HG03045 (cell line): ENCODE measurements around the gene MT1E.

Experiments
- ATAC-seq: cut with Tn5 transposase; IDR thresholded peaks from one replicate; pipeline ENCODE4 v1.9.1; 2021; ENCODE audit warnings: mild to moderate bottlenecking, moderate library complexity; ENCODE audit not compliant: unreplicated experiment

Gene MT1E

DNA sequence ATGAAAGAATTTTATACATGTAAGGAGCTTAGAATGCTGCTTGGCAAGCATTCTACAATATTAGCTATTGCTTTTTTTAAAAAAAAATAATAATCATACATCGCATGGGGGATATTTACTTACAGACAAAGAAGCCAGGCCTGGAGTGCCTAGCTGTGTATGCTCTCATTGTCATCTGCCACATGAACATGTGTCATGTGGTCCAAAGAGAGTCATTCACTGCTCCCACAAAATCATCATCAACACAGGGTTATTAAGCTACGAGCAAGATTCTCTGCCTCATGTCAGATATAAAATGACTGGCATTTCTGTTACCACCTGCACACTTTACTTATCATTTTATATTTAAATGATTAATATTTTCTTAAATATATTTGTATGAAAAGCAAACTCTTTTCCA, 1.9 kb upstream of the MT1E start:
- no peak for ATAC-seq

DNA sequence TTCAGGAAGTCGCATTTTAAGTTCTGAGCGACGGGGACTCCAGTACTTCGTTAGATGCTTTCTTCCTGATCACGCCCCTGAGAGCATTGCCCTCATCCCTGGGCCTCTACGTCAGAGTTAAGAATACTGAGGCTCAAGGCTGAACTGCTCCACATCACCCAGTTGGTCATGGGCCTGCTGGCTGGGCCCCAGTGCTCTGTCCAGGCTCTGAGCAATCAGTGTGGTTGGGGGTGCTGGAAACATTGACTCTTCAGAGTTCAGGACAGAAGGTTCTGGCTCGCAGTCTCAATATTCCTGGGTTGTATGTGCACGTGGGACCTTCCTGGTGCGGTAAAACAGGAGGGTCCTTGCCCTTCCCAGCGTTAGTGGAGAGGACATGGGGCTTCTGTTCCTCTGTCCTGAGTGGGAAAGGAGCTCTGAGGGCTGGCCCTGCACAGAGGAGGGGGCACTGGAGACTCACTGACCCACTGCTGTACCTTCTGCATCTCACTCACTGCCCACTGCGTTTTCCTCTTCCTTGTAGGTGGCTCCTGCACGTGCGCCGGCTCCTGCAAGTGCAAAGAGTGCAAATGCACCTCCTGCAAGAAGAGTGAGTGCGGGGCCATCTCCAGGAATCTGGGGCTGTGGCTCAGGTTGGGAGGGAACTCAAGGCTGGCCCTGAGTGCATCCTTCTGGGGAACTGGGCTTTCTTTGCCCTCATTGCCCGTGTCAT, 518 bp downstream of the MT1E start:
- no peak for ATAC-seq

DNA sequence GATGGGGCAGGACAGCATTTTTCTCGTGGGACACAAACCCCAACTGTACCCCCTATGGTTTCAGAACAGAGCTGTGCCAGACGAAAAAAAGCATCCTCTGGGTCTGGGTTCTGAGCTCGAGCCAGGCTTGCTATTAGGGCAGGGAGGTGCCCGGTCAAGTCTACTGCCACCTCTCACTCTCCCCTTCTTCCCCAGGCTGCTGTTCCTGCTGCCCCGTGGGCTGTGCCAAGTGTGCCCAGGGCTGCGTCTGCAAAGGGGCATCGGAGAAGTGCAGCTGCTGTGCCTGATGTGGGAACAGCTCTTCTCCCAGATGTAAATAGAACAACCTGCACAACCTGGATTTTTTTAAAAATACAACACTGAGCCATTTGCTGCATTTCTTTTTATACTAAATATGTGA, 1.1 kb downstream of the MT1E start:
- ATAC-seq = no peak

DNA sequence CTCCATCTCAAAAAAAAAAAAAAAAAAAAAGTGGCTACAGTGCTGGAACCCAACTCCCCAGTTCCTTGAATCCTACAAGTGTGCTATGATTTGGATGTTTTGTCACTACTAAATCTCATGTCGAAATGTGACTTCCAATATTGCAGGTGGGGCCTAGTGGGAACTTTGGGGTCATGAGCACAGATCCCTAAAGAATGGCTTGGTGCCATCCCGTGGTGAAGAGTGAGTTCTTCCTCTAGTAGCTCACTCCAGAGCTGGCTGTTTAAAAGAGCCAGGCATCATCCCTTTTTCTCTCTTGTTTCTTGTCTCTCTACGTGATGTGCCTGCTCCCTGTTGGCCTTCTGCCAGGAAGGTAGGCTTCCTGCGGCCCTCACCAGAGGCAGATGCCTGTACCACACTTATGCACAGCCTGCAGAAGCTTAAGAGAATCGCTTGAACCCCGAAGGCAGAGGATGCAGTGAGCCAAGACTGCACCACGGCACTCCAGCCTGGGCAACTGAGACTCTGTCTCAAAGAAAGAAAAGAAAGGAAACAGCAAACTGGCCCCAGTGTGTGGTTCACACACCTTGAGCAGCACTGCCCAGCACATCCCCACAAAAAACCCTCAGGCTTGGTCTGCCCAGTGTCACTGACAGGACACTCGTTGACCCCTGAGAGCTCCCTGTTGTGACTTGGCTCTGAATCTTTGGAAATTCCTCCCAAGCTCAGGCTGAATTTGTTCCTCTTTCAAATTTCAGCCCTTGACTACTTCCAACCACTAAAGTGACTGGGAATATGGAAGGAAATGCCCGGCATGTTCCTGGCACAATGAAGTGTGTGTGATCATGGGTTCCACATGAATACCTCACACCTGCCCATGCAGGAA, 3.1 kb downstream of the MT1E start:
- no peak for ATAC-seq

DNA sequence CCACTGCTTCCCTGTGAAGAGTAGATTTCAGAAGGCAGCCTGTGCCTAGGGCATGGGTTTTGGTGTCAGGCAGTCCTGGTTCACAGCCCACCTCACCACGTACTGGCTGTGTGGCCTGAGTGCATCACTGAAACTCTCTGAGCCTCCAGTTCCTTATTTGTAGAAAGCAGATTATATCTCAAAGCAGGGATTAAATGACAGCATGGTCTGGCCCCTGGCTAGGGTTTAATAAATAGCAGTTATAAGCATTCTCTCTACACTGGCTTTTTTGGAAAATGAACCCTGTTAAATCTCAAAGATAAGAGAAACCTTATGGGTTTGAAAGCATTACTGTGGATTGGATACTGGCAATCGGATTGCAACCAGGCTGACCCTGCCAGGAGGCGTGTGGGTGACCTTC, 4.0 kb downstream of the MT1E start:
- no peak for ATAC-seq

DNA sequence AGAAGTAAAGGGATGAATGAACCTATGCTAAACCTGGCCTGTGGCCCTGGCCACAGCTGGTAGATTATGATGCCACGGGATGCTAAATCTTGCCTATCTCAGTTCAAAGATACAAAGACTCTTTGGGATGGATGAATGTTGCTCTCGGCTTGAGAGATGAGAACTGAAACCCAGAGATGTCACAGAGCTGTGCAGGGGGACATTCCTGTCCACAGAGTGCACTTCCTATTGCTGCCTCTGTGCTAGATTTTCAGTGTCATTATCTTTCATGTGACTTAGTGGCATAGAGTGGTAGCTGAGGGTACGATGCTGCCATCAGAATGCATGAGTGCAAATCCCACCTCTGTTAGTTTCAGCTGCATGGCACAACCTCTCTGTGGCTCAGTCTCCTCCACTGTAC, 4.6 kb downstream of the MT1E start:
- peak; percentile 46 for ATAC-seq

DNA sequence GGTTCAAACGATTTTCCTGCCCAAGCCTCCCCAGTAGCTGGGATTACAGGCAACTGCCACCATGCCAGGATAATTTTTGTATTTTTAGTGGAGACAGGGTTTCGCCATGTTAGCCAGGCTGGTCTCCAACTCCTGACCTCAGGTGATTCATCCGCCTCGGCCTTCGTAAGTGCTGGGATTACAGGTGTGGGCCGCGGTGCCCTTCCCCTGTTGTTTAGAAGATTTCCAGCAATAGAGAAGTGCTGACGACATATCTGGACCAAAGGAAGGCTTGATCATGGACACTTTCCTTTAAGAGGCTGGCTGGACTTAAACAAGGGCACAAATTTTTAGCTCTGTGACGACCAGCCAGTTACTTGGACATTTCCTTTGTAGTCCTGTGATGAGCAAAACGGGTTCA, 5.6 kb downstream of the MT1E start:
- ATAC-seq = no peak

DNA sequence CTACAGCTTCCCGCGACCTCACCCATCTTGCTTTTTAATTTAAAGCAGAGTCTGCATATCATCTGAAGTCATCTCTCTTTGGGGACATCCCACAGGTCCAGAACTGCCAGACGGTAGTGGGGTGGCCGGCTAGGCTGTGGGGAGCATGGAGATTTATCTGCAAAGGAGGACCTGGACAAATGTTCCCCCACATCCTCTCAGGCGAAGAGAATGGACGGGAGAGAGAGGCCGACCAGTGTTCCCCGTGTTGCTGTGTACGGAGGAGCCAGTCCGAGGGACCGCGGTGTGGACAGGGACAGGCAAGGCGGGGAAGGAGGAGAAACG, 6.2 kb downstream of the MT1E start:
- no peak for ATAC-seq

DNA sequence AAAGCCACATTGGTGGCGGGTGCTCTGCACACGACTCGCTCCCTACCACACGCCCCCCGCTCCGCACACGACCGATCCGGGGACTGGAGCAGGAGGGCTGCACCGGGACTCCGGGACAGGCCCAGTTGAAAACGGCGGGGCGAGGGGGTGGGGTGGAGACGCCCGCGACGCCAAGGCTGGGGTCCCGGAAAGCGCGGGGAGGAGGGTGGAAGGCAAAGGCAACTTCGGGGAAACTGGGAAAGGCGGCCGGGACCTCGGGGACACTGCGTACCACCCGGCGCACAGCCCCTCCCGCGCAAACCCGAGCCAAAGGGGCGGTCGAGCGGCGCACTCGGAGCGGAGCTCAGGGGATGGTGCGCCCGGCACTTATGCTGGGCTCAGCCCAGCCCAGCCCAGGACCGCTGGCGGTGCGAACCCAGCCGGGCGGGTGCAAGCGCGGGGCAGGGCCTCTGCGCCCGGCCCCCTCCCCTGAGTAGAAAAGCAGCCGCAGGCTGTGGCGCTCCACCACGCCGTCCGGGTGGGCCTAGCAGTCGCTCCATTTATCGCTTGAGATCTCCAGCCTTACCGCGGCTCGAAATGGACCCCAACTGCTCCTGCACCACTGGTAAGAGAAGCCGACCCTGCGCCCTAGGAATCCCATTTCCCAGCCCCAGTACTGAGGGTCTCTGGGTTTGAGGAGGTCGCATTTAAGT, 6.7 kb downstream of the MT1E start, which contains the start of gene MT1M:
Gene MT1M (plus strand): TSS at position 504 of the 692 bp plus-strand sequence. CDS start 73 bp downstream, at position 577.
- ATAC-seq = no peak

DNA sequence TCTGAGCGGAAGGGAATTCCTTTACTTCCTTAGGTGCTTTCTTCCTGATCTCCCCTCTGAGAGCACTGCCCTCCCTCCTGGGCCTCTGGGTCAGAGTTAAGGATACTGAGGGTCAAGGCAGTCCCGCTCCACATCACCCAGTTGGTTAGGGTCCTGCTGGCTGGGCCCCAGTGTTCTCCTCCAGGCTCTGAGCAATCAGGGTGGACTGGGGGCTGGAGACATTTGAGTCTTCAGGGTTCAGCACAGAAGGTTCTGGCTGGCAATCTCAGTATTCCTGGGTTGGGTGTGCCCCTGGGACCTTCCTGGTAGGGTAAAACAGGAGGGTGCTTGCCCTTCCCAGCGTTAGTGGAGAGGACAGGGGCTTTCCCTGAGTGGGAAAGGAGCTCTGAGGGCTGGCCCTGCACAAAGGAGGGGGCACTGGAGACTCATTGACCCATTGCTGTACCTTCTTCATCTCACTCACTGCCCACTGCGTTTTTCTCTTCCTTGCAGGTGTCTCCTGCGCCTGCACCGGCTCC, 7.3 kb downstream of the MT1E start:
- ATAC-seq = no peak

DNA sequence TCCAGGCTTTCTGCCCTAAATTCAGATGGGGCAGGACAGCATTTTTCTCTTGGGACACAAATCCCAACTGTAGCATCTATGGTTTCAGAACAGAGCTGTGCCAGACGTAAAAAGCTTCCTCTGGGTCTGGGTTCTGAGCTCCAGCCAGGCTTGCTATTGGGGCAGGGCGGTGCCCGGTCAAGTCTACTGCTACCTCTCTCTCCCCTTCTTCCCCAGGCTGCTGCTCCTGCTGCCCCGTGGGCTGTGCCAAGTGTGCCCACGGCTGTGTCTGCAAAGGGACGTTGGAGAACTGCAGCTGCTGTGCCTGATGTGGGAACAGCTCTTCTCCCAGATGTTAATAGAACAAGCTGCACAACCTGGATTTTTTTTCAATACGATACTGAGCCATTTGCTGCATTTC, 8.0 kb downstream of the MT1E start:
- ATAC-seq = no peak

DNA sequence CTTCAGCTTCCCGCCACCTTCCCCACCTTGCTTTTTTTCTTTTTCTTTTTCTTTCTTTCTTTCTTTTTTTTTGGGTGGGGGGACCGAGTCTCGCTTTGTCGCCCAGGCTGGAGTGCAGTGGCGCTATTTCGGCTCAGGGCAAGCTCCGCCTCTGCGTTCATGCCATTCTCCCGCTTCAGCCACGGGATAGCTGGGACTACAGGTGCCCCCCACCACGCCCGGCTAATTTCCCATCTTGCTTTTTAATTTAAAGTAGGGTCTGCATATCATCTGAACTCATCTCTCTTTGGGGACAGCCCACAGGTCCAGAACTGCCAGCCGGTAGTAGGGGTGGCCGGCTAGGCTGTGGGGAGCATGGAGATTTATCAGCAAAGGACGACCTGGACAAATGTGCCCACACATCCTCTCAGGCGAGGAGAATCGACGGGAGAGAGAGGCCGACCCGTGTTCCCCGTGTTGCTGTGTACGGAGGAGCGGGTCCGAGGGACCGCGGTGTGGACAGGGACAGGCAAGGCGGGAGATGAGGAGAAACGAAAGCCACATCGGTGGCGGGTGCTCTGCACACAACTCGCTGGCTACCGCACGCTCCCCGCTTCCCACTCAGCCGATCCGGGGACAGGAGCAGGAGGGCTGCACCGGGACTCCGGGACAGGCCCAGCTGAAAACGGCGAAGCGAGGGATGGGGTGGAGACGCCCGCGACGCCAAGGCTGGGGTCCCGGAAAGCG, 9.3 kb downstream of the MT1E start:
- no peak for ATAC-seq

DNA sequence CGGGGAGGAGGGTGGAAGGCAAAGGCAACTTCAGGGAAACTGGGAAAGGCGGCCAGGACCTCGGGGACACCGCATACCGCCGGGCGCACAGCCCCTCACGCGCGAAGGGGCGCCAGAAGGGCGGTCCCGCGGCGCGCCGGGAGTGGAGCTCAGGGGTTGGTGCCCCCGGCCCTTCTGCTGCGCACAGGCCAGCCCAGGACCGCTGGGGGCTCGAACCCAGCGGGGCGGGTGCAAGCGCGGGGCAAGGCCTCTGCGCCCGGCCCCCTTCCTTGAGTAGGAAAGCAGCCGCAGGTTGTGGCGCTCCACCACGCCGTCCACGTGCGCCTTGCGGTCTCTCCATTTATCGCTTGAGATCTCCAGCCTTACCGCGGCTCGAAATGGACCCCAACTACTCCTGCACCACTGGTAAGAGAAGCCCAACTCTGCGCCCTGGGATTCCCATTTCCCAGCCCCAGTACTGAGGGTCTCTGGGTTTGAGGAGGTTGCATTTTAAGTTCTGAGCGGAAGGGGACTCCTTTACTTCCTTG, 9.9 kb downstream of the MT1E start:
- ATAC-seq = no peak

DNA sequence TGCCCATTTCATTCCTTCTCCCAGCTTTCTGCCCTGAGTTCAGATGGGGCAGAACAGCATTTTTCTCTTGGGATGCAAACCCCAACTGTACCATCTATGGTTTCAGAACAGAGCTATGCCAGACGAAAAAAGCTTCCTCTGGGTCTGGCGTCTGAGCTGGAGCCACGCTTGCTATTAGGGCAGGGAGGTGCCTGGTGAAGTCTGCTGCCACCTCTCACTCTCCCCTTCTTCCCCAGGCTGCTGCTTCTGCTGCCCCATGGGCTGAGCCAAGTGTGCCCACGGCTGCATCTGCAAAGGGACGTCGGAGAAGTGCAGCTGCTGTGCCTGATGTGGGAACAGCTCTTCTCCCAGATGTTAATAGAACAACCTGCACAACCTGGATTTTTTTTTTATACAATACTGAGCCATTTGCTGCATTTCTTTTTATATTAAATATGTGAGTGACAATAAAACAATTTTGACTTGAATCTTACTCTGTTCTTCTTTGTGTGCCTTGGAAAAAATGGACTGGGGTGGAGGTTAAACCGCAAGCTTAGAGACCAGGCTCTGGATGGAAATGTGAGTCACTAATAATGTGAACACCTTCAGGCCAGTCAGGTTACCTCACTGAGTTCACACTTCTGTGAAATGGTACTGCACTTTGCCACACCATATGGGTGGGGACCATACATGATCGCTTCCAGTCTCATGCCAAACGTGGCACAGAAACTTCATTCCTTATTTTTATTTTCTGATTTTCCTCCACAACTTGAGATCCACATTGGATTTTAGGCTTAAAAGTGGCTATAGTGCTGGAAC, 11.2 kb downstream of the MT1E start:
- no peak for ATAC-seq

DNA sequence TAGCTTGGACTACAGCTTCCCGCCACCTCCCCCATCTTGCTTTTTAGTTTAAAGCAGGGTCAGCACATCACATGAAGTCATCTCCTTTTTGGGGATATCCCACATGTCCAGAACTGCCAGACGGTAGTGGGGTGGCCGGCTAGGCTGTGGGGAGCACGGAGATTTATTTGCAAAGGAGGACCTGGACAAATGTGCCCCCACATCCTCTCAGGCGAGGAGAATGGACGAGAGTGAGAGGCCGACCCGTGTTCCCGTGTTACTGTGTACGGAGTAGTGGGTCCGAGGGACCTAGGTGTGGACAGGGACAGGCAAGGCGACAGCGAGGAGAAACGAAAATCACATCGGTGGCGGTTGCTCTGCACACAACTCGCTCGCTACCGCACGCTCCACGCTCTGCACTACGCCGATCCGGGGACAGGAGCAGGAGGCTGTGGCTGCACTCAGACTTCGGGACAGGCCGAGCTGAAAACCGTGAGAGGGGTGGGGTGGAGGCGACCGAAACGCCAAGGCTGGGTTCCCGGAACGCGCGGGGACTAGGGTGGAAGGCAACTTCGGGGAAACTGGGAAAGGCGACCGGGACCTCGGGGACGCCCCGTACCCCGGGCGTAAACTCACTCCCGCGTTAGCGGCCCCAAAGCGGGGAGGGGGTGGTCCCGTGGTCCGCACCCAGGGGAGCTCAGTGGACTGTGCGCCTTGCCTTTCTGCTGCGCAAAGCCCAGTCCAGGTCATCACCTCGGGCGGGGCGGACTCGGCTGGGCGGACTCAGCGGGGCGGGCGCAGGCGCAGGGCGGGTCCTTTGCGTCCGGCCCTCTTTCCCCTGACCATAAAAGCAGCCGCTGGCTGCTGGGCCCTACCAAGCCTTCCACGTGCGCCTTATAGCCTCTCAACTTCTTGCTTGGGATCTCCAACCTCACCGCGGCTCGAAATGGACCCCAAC, 12.5 kb downstream of the MT1E start, which contains the start of gene MT1A:
Gene MT1A (plus strand): TSS at position 853 of the 937 bp plus-strand sequence. CDS start 73 bp downstream, at position 926.
- no peak for ATAC-seq

DNA sequence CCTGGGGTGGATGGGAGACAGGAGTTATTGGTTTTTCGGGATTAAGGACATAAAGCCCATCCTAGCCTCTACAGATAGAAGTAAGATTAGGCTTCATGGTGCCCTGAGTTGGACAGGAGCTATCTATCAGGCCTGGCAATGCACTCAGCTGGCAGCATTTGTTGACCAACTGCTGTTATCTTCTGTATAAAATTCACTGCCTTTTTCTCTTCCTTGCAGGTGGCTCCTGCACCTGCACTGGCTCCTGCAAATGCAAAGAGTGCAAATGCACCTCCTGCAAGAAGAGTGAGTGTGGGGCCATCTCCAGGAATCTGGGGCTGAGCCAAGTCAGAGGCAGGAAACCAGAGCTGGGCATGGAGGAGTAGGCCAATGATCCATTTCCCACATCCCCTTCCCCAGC, 13.5 kb downstream of the MT1E start:
- no peak for ATAC-seq

DNA sequence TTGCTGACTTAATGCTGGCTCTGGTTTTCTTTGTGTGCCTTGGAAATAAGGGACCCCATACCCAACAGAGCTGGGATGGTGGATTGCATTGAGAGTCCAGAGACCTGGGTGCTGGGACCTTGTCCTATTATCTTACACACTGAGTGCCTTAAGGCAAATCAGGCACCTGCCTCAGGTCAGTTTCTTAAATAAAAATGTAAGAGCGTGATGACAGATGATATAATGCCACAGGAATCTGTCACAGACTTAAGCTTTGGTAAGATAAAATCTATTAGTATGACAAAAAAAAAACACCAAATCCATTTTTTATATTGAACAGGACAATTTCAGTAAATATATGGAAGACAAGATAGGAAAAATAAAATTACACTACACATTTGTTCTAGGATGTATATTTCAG, 14.5 kb downstream of the MT1E start:
- ATAC-seq = no peak

DNA sequence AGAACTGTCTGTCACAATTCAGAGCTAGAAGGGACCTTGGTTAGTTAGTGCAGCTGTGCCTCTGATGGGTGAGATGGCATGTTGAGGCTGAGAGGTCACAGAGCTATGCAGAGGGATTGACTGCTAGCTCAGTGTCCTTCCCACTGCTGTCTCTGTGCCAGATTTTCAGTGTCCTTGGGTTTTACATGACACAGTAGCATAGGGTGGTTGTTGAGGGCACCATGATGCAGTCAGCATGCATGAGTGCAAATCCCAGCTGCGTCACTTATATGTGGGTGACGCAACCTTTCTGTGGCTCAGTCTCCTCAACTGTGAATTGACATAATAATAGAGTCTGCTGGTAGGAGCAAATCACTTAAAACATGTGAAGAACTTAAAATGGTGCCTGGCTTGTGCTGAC, 15.6 kb downstream of the MT1E start:
- ATAC-seq = no peak
